ENCODE measurements around the gene CIBAR2. TPM values are rescaled to one million over a fixed set of nuclear protein-coding genes. Genes with fewer than 3 reads are reported as not detected.

CIBAR2 gene
- total RNA-seq, 1 donor from 2014 or later: not detected

DNA sequence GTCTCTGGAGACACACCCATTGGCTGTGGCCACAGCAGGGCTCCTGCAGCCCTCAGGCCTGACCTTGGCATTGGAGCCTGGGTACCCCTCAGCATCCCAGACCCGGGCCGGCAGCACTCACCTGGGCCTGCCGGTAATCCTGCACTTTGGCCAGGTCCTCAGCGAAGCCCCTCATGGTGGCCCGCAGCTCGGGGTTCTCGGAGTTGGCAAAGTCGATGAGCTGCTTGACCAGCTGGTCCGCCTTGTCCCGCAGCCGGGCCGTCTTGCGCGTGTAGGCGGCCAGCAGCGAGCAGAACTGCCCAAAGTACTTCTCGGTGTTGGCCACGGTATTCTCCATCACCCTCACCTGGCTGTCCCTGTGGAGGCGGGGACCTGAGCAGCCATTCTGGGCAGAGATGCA is 2.2 kb downstream of the CIBAR2 start:
- TF ChIP-seq CTCF (conservative IDR thresholded peaks at IDR 0.05): no peak
- Mint-ChIP-seq H3K27me3 (ENCODE audit: low read depth) (peaks cover 6% of the 10 kb centered on the region), H3K9me3 (no peaks in the 10 kb centered on the region), H3K4me3 (no peak overlapping the region), H3K36me3 (ENCODE audit: low read depth) (no peaks in the 10 kb centered on the region), H3K4me1 (peaks cover 25% of the 10 kb centered on the region), H3K27ac (ENCODE audit: unreplicated experiment) (no peak overlapping the region)
- no peak for DNase-seq (ENCODE audit: low read depth, low spot score)

DNA sequence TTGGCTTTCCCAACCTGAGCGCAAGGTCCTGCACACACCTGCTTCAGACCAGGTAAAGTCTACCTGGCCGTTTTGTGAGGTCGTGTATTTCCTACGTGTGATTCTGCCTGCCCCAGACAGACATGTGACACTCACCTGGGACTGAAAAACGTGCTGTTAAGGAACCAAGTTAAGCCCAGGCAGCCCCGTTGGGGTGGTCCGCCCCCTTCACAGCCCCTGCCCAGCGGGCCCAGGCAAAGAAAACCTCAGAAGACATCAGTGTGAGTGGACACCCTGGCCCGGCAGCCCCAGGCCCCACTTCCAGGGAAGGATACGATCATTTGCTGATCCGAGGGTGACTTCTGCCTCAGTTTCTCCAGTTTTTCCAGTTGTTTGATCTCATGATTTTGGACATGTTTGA is 4.7 kb downstream of the CIBAR2 start:
- H3K9me3 Mint-ChIP-seq: no peaks in the 10 kb centered on the region
- no peak overlapping the region for H3K27ac Mint-ChIP-seq (ENCODE audit: unreplicated experiment)
- H3K36me3 Mint-ChIP-seq (ENCODE audit: low read depth): no peaks in the 10 kb centered on the region
- DNase-seq (ENCODE audit: low read depth, low spot score): no peak
- peaks cover 2% of the 10 kb centered on the region for H3K27me3 Mint-ChIP-seq (ENCODE audit: low read depth)
- H3K4me3 Mint-ChIP-seq: no peak overlapping the region
- peaks cover 10% of the 10 kb centered on the region for H3K4me1 Mint-ChIP-seq
- no peak for TF ChIP-seq CTCF (conservative IDR thresholded peaks at IDR 0.05)

DNA sequence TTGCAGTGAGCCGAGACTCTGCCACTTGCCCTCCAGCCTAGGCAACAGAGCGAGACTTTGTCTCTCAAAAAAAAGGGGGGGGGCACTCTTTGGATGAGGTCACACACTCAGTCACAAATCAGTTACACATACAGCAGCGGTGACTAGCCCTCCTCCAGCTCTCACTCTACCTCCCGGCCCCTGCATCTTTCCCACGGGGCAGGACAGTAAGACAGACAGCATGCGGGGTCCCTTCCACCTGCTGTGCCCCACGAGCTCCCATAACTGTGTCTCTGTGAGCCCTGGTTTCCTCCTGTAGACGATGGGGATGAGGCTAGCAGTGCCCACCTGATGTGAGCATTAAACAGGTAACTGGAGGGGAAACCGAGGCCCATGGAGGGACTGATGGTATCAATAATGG is 5.2 kb downstream of the CIBAR2 start:
- no peak for TF ChIP-seq CTCF (conservative IDR thresholded peaks at IDR 0.05)
- H3K4me3 Mint-ChIP-seq: no peak overlapping the region
- no peak for DNase-seq (ENCODE audit: low read depth, low spot score)

GRCh38 chr16:85105475-85105874 is 6.8 kb downstream of the CIBAR2 start:
- Mint-ChIP-seq H3K9me3 (no peaks in the 10 kb centered on the region), H3K27ac (ENCODE audit: unreplicated experiment) (no peak overlapping the region), H3K4me1 (no peaks in the 10 kb centered on the region), H3K36me3 (ENCODE audit: low read depth) (no peaks in the 10 kb centered on the region), H3K27me3 (ENCODE audit: low read depth) (no peaks in the 10 kb centered on the region), H3K4me3 (no peak overlapping the region)
- no peak for TF ChIP-seq CTCF (conservative IDR thresholded peaks at IDR 0.05)
- no peak for DNase-seq (ENCODE audit: low read depth, low spot score)

More for the DNA sequence above, 5.2 kb downstream of the CIBAR2 start:
- no peaks in the 10 kb centered on the region for H3K36me3 Mint-ChIP-seq (ENCODE audit: low read depth)
- peaks cover 6% of the 10 kb centered on the region for H3K4me1 Mint-ChIP-seq
- H3K27ac Mint-ChIP-seq (ENCODE audit: unreplicated experiment): no peak overlapping the region
- no peaks in the 10 kb centered on the region for H3K9me3 Mint-ChIP-seq
- peaks cover 2% of the 10 kb centered on the region for H3K27me3 Mint-ChIP-seq (ENCODE audit: low read depth)

GRCh38 chr16:85104821-85105391 is 7.4 kb downstream of the CIBAR2 start:
- Mint-ChIP-seq H3K27ac (ENCODE audit: unreplicated experiment) (no peak overlapping the region), H3K9me3 (no peaks in the 10 kb centered on the region), H3K27me3 (ENCODE audit: low read depth) (no peaks in the 10 kb centered on the region), H3K36me3 (ENCODE audit: low read depth) (no peaks in the 10 kb centered on the region), H3K4me3 (no peak overlapping the region), H3K4me1 (no peaks in the 10 kb centered on the region)
- TF ChIP-seq CTCF (conservative IDR thresholded peaks at IDR 0.05): no peak
- DNase-seq (ENCODE audit: low read depth, low spot score): no peak
